Measurements from ENCODE around the gene BAG1. TPM values are rescaled to one million over a fixed set of nuclear protein-coding genes. Genes with fewer than 3 reads are reported as not detected.
A peak's percentile ranks its signal among the peaks of the same experiment; 100 is the strongest.

BAG1 gene
- total and polyA plus RNA-seq, 7 donors: 125 to 371 (median 253) TPM

GRCh38 chr9:33270146-33270545 lies 5.6 kb upstream of the BAG1 start:
- Histone ChIP-seq H3K9me3 (no peaks in the 10 kb centered on the region), H3K27ac (no peak overlapping the region), H3K4me3 (no peak overlapping the region), H3K36me3 (ENCODE audit: insufficient read depth in 1 of 2, low read depth in 1 of 2) (peaks cover 7 to 94% of the 10 kb centered on the region in 2 donors), H3K27me3 (ENCODE audit: insufficient read depth in 3 of 3, low read length in 2 of 3) (no peaks in the 10 kb centered on the region), H3K4me1 (peaks cover 8% of the 10 kb centered on the region)
- no peak for ATAC-seq
- no peak for TF ChIP-seq CTCF (IDR thresholded peaks at IDR 0.05)
- intact Hi-C loops (cut with DNase I): loop anchor here in 1 of 2 donors (5.0 kb wide), 1 partner anchor 52 kb away; no protein-coding TSS in a partner anchor
- WGBS, 3 donors: 93 to 98% (median 97%) methylated on average over 3 of the region's 3 CpGs
- DNase-seq: no peak

GRCh38 chr9:33267151-33267767 lies 2.8 kb upstream of the BAG1 start:
- intact Hi-C loops (cut with DNase I): no loop called here
- DNase-seq (no peak), ATAC-seq (no peak)
- Histone ChIP-seq H3K4me3 (no peak overlapping the region), H3K36me3 (ENCODE audit: insufficient read depth in 1 of 2, low read depth in 1 of 2) (peaks cover 7 to 70% of the 10 kb centered on the region in 2 donors), H3K4me1 (peaks cover 18% of the 10 kb centered on the region), H3K27me3 (ENCODE audit: insufficient read depth in 3 of 3, low read length in 2 of 3) (no peaks in the 10 kb centered on the region), H3K27ac (no peak overlapping the region), H3K9me3 (no peaks in the 10 kb centered on the region)
- TF ChIP-seq CTCF (IDR thresholded peaks at IDR 0.05): no peak

GRCh38 chr9:33265211-33265865 lies 830 bp upstream of the BAG1 start:
- no peak for TF ChIP-seq CTCF (IDR thresholded peaks at IDR 0.05)
- ATAC-seq (no peak), DNase-seq (peak in 1 of 2 donors; percentile 62)
- Histone ChIP-seq H3K27me3 (ENCODE audit: insufficient read depth in 3 of 3, low read length in 2 of 3) (no peaks in the 10 kb centered on the region), H3K9me3 (no peaks in the 10 kb centered on the region), H3K27ac (peak overlapping the region; percentile 98), H3K36me3 (ENCODE audit: insufficient read depth in 1 of 2, low read depth in 1 of 2) (peaks cover 5 to 70% of the 10 kb centered on the region in 2 donors), H3K4me1 (peaks cover 18% of the 10 kb centered on the region), H3K4me3 (peak overlapping the region; percentile 94)
- WGBS, 3 donors: 17 to 19% (median 19%) methylated on average over 13 of the region's 13 CpGs
- intact Hi-C loops (cut with DNase I): no loop called here

- intact Hi-C loops (cut with DNase I): no loop called here
- Histone ChIP-seq H3K9me3 (no peaks in the 10 kb centered on the region), H3K4me1 (peaks cover 19% of the 10 kb centered on the region), H3K4me3 (peak overlapping the region; percentile 94), H3K36me3 (ENCODE audit: insufficient read depth in 1 of 2, low read depth in 1 of 2) (peaks cover 5 to 70% of the 10 kb centered on the region in 2 donors), H3K27ac (peak overlapping the region; percentile 98), H3K27me3 (ENCODE audit: insufficient read depth in 3 of 3, low read length in 2 of 3) (no peaks in the 10 kb centered on the region)
- WGBS, 3 donors: 0 to 1% (median 0%) methylated on average over 37 of the region's 37 CpGs
- DNase-seq (peak; percentile 59 to 77), ATAC-seq (peak; percentile 23 to 53 (median 40))
- no peak for TF ChIP-seq CTCF (IDR thresholded peaks at IDR 0.05)
These were observed 470 bp downstream of the BAG1 start for GRCh38 chr9:33264003-33264472.

Data from psoas muscle (tissue), 8 donors.